ENCODE measurements around the gene CALD1.

Gene CALD1

GRCh38 chr7:134763960-134764359 is 15.5 kb upstream of the CALD1 start:
- Histone ChIP-seq H3K4me3 (replicated peaks; ENCODE audit: insufficient read depth, low read length) (no peak overlapping the region), H3K27ac (replicated peaks) (no peak overlapping the region), H3K27me3 (ENCODE audit: insufficient read depth, poor library complexity, severe bottlenecking) (no peaks in the 10 kb centered on the region)
- TF ChIP-seq POLR2AphosphoS5 (IDR thresholded peaks at IDR 0.05; ENCODE audit: low read depth): no peak
- no peak for TF ChIP-seq SPI1 (IDR thresholded peaks at IDR 0.05; ENCODE audit: borderline replicate concordance, low read depth)
- TF ChIP-seq CTCF (IDR thresholded peaks at IDR 0.05; ENCODE audit: insufficient read depth, low read length): no peak
- no peak for DNase-seq (ENCODE audit: low read depth in 1 of 2, low spot score in 1 of 2)

DNA sequence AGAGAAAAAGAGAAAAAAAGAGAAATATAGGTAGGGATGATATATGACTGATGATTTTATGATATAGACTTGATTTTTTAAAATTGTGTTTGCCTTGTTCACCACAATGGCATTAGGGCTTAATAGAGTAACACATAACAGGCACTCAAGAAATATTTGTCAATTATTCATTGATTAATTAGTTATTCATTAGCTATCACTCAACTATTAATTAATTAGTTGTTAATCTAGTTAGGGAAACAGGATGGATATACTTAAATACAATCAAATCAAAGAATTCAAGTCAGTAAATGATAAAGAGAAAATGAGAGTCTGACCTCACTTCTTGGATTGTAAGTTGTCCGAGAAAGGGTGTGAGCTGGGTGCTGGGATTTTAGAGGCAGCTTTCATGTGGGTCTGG is 15.1 kb upstream of the CALD1 start:
- no peaks in the 10 kb centered on the region for H3K27me3 ChIP-seq (ENCODE audit: insufficient read depth, poor library complexity, severe bottlenecking)
- no peak overlapping the region for H3K27ac ChIP-seq (replicated peaks)
- no peak overlapping the region for H3K4me3 ChIP-seq (replicated peaks; ENCODE audit: insufficient read depth, low read length)
- TF ChIP-seq GABPA (IDR thresholded peaks at IDR 0.05; ENCODE audit: low read depth) (no peak), CTCF (IDR thresholded peaks at IDR 0.05; ENCODE audit: insufficient read depth, low read length) (no peak), SPI1 (IDR thresholded peaks at IDR 0.05; ENCODE audit: borderline replicate concordance, low read depth) (no peak)
- TF ChIP-seq, protein P1, sequence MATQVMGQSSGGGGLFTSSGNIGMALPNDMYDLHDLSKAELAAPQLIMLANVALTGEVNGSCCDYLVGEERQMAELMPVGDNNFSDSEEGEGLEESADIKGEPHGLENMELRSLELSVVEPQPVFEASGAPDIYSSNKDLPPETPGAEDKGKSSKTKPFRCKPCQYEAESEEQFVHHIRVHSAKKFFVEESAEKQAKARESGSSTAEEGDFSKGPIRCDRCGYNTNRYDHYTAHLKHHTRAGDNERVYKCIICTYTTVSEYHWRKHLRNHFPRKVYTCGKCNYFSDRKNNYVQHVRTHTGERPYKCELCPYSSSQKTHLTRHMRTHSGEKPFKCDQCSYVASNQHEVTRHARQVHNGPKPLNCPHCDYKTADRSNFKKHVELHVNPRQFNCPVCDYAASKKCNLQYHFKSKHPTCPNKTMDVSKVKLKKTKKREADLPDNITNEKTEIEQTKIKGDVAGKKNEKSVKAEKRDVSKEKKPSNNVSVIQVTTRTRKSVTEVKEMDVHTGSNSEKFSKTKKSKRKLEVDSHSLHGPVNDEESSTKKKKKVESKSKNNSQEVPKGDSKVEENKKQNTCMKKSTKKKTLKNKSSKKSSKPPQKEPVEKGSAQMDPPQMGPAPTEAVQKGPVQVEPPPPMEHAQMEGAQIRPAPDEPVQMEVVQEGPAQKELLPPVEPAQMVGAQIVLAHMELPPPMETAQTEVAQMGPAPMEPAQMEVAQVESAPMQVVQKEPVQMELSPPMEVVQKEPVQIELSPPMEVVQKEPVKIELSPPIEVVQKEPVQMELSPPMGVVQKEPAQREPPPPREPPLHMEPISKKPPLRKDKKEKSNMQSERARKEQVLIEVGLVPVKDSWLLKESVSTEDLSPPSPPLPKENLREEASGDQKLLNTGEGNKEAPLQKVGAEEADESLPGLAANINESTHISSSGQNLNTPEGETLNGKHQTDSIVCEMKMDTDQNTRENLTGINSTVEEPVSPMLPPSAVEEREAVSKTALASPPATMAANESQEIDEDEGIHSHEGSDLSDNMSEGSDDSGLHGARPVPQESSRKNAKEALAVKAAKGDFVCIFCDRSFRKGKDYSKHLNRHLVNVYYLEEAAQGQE (IDR thresholded peaks at IDR 0.05; ENCODE audit: insufficient replicate concordance, low read depth): no peak
- no peak for DNase-seq (ENCODE audit: low read depth in 1 of 2, low spot score in 1 of 2)

GRCh38 chr7:134766779-134767519 is 12.5 kb upstream of the CALD1 start:
- H3K27ac ChIP-seq (replicated peaks): no peak overlapping the region
- no peak for DNase-seq (ENCODE audit: low read depth in 1 of 2, low spot score in 1 of 2)
- H3K27me3 ChIP-seq (ENCODE audit: insufficient read depth, poor library complexity, severe bottlenecking): no peaks in the 10 kb centered on the region
- no peak overlapping the region for H3K4me3 ChIP-seq (replicated peaks; ENCODE audit: insufficient read depth, low read length)
- TF ChIP-seq, protein P1 (IDR thresholded peaks at IDR 0.05; ENCODE audit: insufficient replicate concordance, low read depth): no peak
- TF ChIP-seq GABPA (IDR thresholded peaks at IDR 0.05; ENCODE audit: low read depth) (no peak), POLR2AphosphoS5 (IDR thresholded peaks at IDR 0.05; ENCODE audit: low read depth) (no peak), CTCF (IDR thresholded peaks at IDR 0.05; ENCODE audit: insufficient read depth, low read length) (no peak), SPI1 (IDR thresholded peaks at IDR 0.05; ENCODE audit: borderline replicate concordance, low read depth) (no peak)

Measured in HL-60 (cell line).